ENCODE measurements around the gene ADAM23. TPM values are rescaled to one million over a fixed set of nuclear protein-coding genes. Genes with fewer than 3 reads are reported as not detected.

ADAM23 gene
- total and polyA plus RNA-seq, 2 experiments from 2014 or later, result 1.8 to 4.4 TPM

DNA sequence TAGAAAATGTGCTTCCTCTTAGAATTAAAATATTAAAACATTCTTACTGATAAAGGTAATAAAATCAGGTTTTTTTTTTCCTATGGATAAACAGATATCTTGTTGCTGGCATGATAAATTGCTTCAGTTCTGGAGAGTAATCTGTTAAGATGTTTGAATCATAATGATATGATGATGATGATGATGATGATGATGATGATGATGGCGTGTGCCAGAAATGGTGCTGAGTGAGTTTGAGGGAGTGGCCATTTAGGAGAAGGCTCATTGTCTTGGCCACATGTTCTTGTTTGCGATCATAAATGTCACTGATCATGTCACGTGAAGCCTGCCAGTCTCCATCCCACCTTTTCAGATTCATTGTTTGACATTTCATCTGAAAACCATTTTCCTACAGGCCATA lies 35.0 kb downstream of the ADAM23 start:
- Histone ChIP-seq H3K4me1 (ENCODE audit: insufficient read depth) (no peaks in the 10 kb centered on the region), H3K36me3 (ENCODE audit: low read depth) (no peaks in the 10 kb centered on the region), H3K79me2 (ENCODE audit: insufficient read depth) (no peaks in the 10 kb centered on the region), H2AFZ (no peak overlapping the region), H3K9ac (no peak overlapping the region), H3K27me3 (replicated peaks; ENCODE audit: insufficient read depth) (no peaks in the 10 kb centered on the region), H3K4me2 (ENCODE audit: unreplicated experiment) (no peak overlapping the region), H3K27ac (no peak overlapping the region), H4K20me1 (ENCODE audit: insufficient read depth) (no peaks in the 10 kb centered on the region), H3F3A (ENCODE audit: insufficient read depth) (no peaks in the 10 kb centered on the region), H3K9me3 (ENCODE audit: low read depth) (no peaks in the 10 kb centered on the region), H3K4me3 (no peak overlapping the region), H3K9me2 (ENCODE audit: insufficient read depth) (no peaks in the 10 kb centered on the region)
- DNase-seq, result no peak
- TF ChIP-seq EZH2phosphoT487 (IDR thresholded peaks at IDR 0.05; ENCODE audit: insufficient read depth, low read depth) (no peak), EZH2 (IDR thresholded peaks at IDR 0.05; ENCODE audit: insufficient read depth, poor library complexity, severe bottlenecking) (no peak)
- in situ Hi-C loops (cut with MboI), result no loop called here
- 75 to 81% methylated on average over 3 of the region's 3 CpGs for WGBS, 2 experiments (ENCODE audit: low coverage in 1 of 2, low lambda C conversion rate in 2 of 2, missing lambda C conversion rate in 2 of 2)

DNA sequence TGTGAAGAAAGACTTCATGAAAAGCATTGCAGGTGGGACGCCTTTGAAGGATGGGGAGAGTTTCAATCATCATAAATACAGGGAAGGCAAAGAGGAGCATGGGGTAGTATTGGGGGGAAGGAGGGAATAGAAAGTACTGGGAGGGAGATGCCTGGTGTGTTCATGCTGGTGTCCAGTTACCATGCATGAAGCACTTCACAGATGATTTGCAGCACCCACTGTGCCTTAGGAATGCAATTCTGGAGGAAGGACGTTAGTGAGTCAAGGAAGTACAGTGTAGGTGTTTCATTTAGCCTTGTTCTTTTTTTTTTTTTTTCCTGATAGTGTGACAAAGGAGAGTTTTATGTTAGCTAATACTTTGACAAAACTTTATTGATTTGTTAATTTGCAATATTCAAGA lies 36.8 kb downstream of the ADAM23 start:
- H3K9me2 ChIP-seq (ENCODE audit: insufficient read depth), result no peaks in the 10 kb centered on the region
- no peak overlapping the region for H3K4me3 ChIP-seq
- TF ChIP-seq EZH2 (IDR thresholded peaks at IDR 0.05; ENCODE audit: insufficient read depth, poor library complexity, severe bottlenecking) (no peak), EZH2phosphoT487 (IDR thresholded peaks at IDR 0.05; ENCODE audit: insufficient read depth, low read depth) (no peak)
- no peaks in the 10 kb centered on the region for H3F3A ChIP-seq (ENCODE audit: insufficient read depth)
- H3K9ac ChIP-seq, result no peak overlapping the region
- DNase-seq, result peak; percentile 20
- no peaks in the 10 kb centered on the region for H3K27me3 ChIP-seq (replicated peaks; ENCODE audit: insufficient read depth)
- in situ Hi-C loops (cut with MboI), result no loop called here
- 9 to 31% methylated on average over 2 of the region's 2 CpGs for WGBS, 2 experiments (ENCODE audit: low coverage in 1 of 2, low lambda C conversion rate in 2 of 2, missing lambda C conversion rate in 2 of 2)
- H3K79me2 ChIP-seq (ENCODE audit: insufficient read depth), result no peaks in the 10 kb centered on the region
- no peaks in the 10 kb centered on the region for H4K20me1 ChIP-seq (ENCODE audit: insufficient read depth)
- no peak overlapping the region for H3K27ac ChIP-seq
- H3K4me2 ChIP-seq (ENCODE audit: unreplicated experiment), result no peak overlapping the region
- no peaks in the 10 kb centered on the region for H3K4me1 ChIP-seq (ENCODE audit: insufficient read depth)
- no peak overlapping the region for H2AFZ ChIP-seq
- no peaks in the 10 kb centered on the region for H3K9me3 ChIP-seq (ENCODE audit: low read depth)
- no peaks in the 10 kb centered on the region for H3K36me3 ChIP-seq (ENCODE audit: low read depth)

DNA sequence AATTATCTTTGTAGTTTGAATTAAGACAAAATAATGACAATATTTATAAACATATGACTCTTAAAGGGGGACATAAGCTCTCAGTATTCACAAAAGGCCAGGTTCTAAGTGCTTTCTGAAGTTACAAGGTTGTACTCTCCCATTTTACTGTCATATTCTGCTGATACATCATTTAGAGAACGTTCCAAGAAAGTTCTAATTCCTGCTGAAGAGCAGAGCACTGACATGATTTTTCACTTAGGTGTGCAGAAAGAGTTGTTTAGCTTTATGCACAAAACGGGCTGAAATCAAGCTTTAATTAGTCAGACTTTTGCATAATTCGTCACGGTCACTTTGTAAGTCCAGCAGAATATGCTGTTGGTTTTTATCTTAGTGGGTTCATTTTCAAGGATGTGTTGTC lies 37.3 kb downstream of the ADAM23 start:
- Histone ChIP-seq H3K9ac (no peak overlapping the region), H3K79me2 (ENCODE audit: insufficient read depth) (no peaks in the 10 kb centered on the region), H3F3A (ENCODE audit: insufficient read depth) (no peaks in the 10 kb centered on the region), H3K4me3 (no peak overlapping the region), H3K9me2 (ENCODE audit: insufficient read depth) (no peaks in the 10 kb centered on the region), H4K20me1 (ENCODE audit: insufficient read depth) (no peaks in the 10 kb centered on the region), H3K27ac (no peak overlapping the region), H3K27me3 (replicated peaks; ENCODE audit: insufficient read depth) (no peaks in the 10 kb centered on the region), H2AFZ (no peak overlapping the region), H3K36me3 (ENCODE audit: low read depth) (no peaks in the 10 kb centered on the region), H3K9me3 (ENCODE audit: low read depth) (no peaks in the 10 kb centered on the region), H3K4me2 (ENCODE audit: unreplicated experiment) (no peak overlapping the region), H3K4me1 (ENCODE audit: insufficient read depth) (no peaks in the 10 kb centered on the region)
- TF ChIP-seq EZH2 (IDR thresholded peaks at IDR 0.05; ENCODE audit: insufficient read depth, poor library complexity, severe bottlenecking), result no peak
- no peak for TF ChIP-seq EZH2phosphoT487 (IDR thresholded peaks at IDR 0.05; ENCODE audit: insufficient read depth, low read depth)
- DNase-seq, result no peak
- in situ Hi-C loops (cut with MboI), result no loop called here
- 71 to 76% methylated on average over 4 of the region's 4 CpGs for WGBS, 2 experiments (ENCODE audit: low coverage in 1 of 2, low lambda C conversion rate in 2 of 2, missing lambda C conversion rate in 2 of 2)

DNA sequence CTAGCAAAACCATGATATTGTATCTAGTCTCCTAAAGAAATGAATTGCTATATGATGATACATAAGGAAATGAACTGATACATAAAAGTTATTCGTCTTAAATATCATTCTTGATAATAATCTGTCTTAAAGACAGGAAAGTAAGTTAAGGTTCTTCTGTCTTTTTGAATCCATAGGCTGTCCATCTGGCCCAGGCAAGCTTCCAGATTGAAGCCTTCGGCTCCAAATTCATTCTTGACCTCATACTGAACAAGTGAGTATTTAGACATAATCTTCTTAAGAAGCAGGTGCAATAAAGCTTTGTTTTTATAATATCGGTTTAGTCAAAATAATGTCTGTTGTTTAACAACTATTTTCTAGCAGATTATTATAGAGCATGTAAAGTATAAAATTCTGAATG lies 37.7 kb downstream of the ADAM23 start:
- Histone ChIP-seq H4K20me1 (ENCODE audit: insufficient read depth) (no peaks in the 10 kb centered on the region), H3K4me1 (ENCODE audit: insufficient read depth) (no peaks in the 10 kb centered on the region), H3K9ac (no peak overlapping the region), H3K36me3 (ENCODE audit: low read depth) (no peaks in the 10 kb centered on the region), H3K27ac (no peak overlapping the region), H3K79me2 (ENCODE audit: insufficient read depth) (no peaks in the 10 kb centered on the region), H3F3A (ENCODE audit: insufficient read depth) (no peaks in the 10 kb centered on the region), H3K4me2 (ENCODE audit: unreplicated experiment) (no peak overlapping the region), H2AFZ (no peak overlapping the region), H3K4me3 (no peak overlapping the region), H3K9me2 (ENCODE audit: insufficient read depth) (no peaks in the 10 kb centered on the region), H3K27me3 (replicated peaks; ENCODE audit: insufficient read depth) (no peaks in the 10 kb centered on the region), H3K9me3 (ENCODE audit: low read depth) (no peaks in the 10 kb centered on the region)
- no peak for TF ChIP-seq EZH2 (IDR thresholded peaks at IDR 0.05; ENCODE audit: insufficient read depth, poor library complexity, severe bottlenecking)
- TF ChIP-seq EZH2phosphoT487 (IDR thresholded peaks at IDR 0.05; ENCODE audit: insufficient read depth, low read depth), result no peak
- in situ Hi-C loops (cut with MboI), result no loop called here
- DNase-seq, result no peak
- 81 to 87% methylated on average over 3 of the region's 3 CpGs for WGBS, 2 experiments (ENCODE audit: low coverage in 1 of 2, low lambda C conversion rate in 2 of 2, missing lambda C conversion rate in 2 of 2)

DNA sequence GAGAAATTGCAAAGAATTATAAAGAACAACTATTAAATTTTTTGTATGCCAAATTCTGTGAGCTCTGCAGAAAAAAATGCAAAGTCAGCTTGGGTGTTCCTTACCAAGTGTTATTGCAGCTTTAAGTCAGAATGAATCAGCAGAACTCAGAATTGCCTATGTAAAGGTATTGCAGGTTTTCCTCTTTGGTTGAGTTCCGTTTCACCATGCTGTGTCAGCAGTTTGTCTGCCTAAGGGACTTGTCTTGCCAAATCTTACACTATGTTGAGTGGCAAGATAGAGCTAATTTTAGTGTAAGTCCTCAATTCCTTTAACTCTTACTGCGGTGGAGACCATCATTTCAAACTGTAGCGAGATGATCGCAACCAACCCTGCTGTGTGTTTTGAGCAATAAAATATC lies 38.8 kb downstream of the ADAM23 start:
- Histone ChIP-seq H3K4me3 (no peak overlapping the region), H3K4me2 (ENCODE audit: unreplicated experiment) (no peak overlapping the region), H3K27me3 (replicated peaks; ENCODE audit: insufficient read depth) (no peaks in the 10 kb centered on the region), H3K27ac (no peak overlapping the region), H3K79me2 (ENCODE audit: insufficient read depth) (no peaks in the 10 kb centered on the region), H3K4me1 (ENCODE audit: insufficient read depth) (no peaks in the 10 kb centered on the region), H3K36me3 (ENCODE audit: low read depth) (no peaks in the 10 kb centered on the region), H3K9ac (no peak overlapping the region), H3K9me2 (ENCODE audit: insufficient read depth) (no peaks in the 10 kb centered on the region), H3F3A (ENCODE audit: insufficient read depth) (no peaks in the 10 kb centered on the region), H3K9me3 (ENCODE audit: low read depth) (no peaks in the 10 kb centered on the region), H4K20me1 (ENCODE audit: insufficient read depth) (no peaks in the 10 kb centered on the region), H2AFZ (no peak overlapping the region)
- DNase-seq, result peak; percentile 9
- 88 to 90% methylated on average over 4 of the region's 4 CpGs for WGBS, 2 experiments (ENCODE audit: low coverage in 1 of 2, low lambda C conversion rate in 2 of 2, missing lambda C conversion rate in 2 of 2)
- in situ Hi-C loops (cut with MboI), result no loop called here
- TF ChIP-seq EZH2 (IDR thresholded peaks at IDR 0.05; ENCODE audit: insufficient read depth, poor library complexity, severe bottlenecking) (no peak), EZH2phosphoT487 (IDR thresholded peaks at IDR 0.05; ENCODE audit: insufficient read depth, low read depth) (no peak)
